ENCODE results near the gene ARL11. TPM values are rescaled to one million over a fixed set of nuclear protein-coding genes. Genes with fewer than 3 reads are reported as not detected.

The ARL11 gene
- total RNA-seq, 3 donors from 2014 or later = 0.98 to 1.4 (median 1.3) TPM

GRCh38 chr13:49615836-49616675, 12.3 kb upstream of the ARL11 start:
- H3K36me3 ChIP-seq = no peaks in the 10 kb centered on the region
- H3K27me3 ChIP-seq = no peaks in the 10 kb centered on the region
- H3K27ac ChIP-seq = peak overlapping the region in 1 of 2 donors; percentile 9
- DNase-seq (ENCODE audit: low spot score in 2 of 2) = no peak
- H3K4me3 ChIP-seq = no peak overlapping the region
- intact Hi-C loops (cut with DNase I; ENCODE audit: low total_unique reads) = no loop called here
- H3K4me1 ChIP-seq = no peaks in the 10 kb centered on the region
- H3K9me3 ChIP-seq = no peaks in the 10 kb centered on the region
- TF ChIP-seq POLR2A (IDR thresholded peaks at IDR 0.05) = no peak
- TF ChIP-seq POLR2AphosphoS5 (IDR thresholded peaks at IDR 0.05) = no peak
- TF ChIP-seq CTCF (IDR thresholded peaks at IDR 0.05) = no peak

GRCh38 chr13:49616676-49617065, 11.6 kb upstream of the ARL11 start:
- intact Hi-C loops (cut with DNase I; ENCODE audit: low total_unique reads) = no loop called here
- no peak overlapping the region for H3K27ac ChIP-seq
- no peaks in the 10 kb centered on the region for H3K36me3 ChIP-seq
- no peak overlapping the region for H3K4me3 ChIP-seq
- no peak for TF ChIP-seq POLR2A (IDR thresholded peaks at IDR 0.05)
- no peak for TF ChIP-seq POLR2AphosphoS5 (IDR thresholded peaks at IDR 0.05)
- no peak for TF ChIP-seq CTCF (IDR thresholded peaks at IDR 0.05)
- DNase-seq (ENCODE audit: low spot score in 2 of 2) = no peak
- no peaks in the 10 kb centered on the region for H3K4me1 ChIP-seq
- H3K9me3 ChIP-seq = no peaks in the 10 kb centered on the region
- H3K27me3 ChIP-seq = no peaks in the 10 kb centered on the region

GRCh38 chr13:49620170-49620621, 8.1 kb upstream of the ARL11 start:
- Histone ChIP-seq H3K4me1 (no peaks in the 10 kb centered on the region), H3K36me3 (no peaks in the 10 kb centered on the region), H3K9me3 (no peaks in the 10 kb centered on the region), H3K4me3 (peak overlapping the region in 2 of 3 donors; percentile 35 to 51), H3K27ac (no peak overlapping the region), H3K27me3 (no peaks in the 10 kb centered on the region)
- TF ChIP-seq POLR2AphosphoS5 (IDR thresholded peaks at IDR 0.05) (no peak), CTCF (IDR thresholded peaks at IDR 0.05) (no peak), POLR2A (IDR thresholded peaks at IDR 0.05) (no peak)
- DNase-seq (ENCODE audit: low spot score in 2 of 2) = no peak
- intact Hi-C loops (cut with DNase I; ENCODE audit: low total_unique reads) = no loop called here

- no peaks in the 10 kb centered on the region for H3K9me3 ChIP-seq
- DNase-seq (ENCODE audit: low spot score in 2 of 2) = no peak
- no peaks in the 10 kb centered on the region for H3K36me3 ChIP-seq
- no peak overlapping the region for H3K27ac ChIP-seq
- H3K4me1 ChIP-seq = no peaks in the 10 kb centered on the region
- H3K27me3 ChIP-seq = no peaks in the 10 kb centered on the region
- TF ChIP-seq POLR2AphosphoS5 (IDR thresholded peaks at IDR 0.05) (no peak), POLR2A (IDR thresholded peaks at IDR 0.05) (no peak), CTCF (IDR thresholded peaks at IDR 0.05) (no peak)
- intact Hi-C loops (cut with DNase I; ENCODE audit: low total_unique reads) = no loop called here
- H3K4me3 ChIP-seq = no peak overlapping the region
Measured at GRCh38 chr13:49622174-49622946, 5.9 kb upstream of the ARL11 start.

GRCh38 chr13:49624229-49624628, 4.1 kb upstream of the ARL11 start:
- Histone ChIP-seq H3K27me3 (no peaks in the 10 kb centered on the region), H3K36me3 (no peaks in the 10 kb centered on the region), H3K4me1 (no peaks in the 10 kb centered on the region), H3K27ac (no peak overlapping the region), H3K9me3 (no peaks in the 10 kb centered on the region), H3K4me3 (no peak overlapping the region)
- intact Hi-C loops (cut with DNase I; ENCODE audit: low total_unique reads) = no loop called here
- TF ChIP-seq POLR2AphosphoS5 (IDR thresholded peaks at IDR 0.05) (no peak), POLR2A (IDR thresholded peaks at IDR 0.05) (no peak), CTCF (IDR thresholded peaks at IDR 0.05) (no peak)
- no peak for DNase-seq (ENCODE audit: low spot score in 2 of 2)
